SK-N-SH (cell line): ENCODE data around the gene FTSJ1. TPM values are rescaled to one million over a fixed set of nuclear protein-coding genes. Genes with fewer than 3 reads are reported as not detected.

Experiments used
- CTCF ChIA-PET: fragments of 300-600, 350-600 bp; formaldehyde crosslinking; extraction: SDS; loops from one replicate; lab custom pipeline; 2021; lab: Yijun Ruan, JAX
- POLR2A ChIA-PET: fragments of 350-600 bp; sonication (Branson Sonifier 250); formaldehyde crosslinking; extraction: SDS; loops from one replicate; lab custom pipeline; 2020; ENCODE audit warnings: antibody characterized with exemption, inconsistent platforms; lab: Yijun Ruan, JAX
- DNase-seq: peaks from one replicate; pipeline ENCODE4 v3.0.0; 2012
- H2AFZ ChIP-seq: fragments of 200-600 bp; sonication (generic); 2 replicates; pipeline ENCODE4 v1.8.1; 2016; ENCODE audit warnings: antibody characterized with exemption, mild to moderate bottlenecking, low read depth
- H3F3A ChIP-seq: fragments of 200-600 bp; sonication (generic); replicated peaks from 2 replicates; pipeline ENCODE3; 2016; ENCODE audit warnings: antibody characterized with exemption, mild to moderate bottlenecking; ENCODE audit not compliant: insufficient read depth
- H3K27ac ChIP-seq, 2 experiments: fragments of 200-500 bp in 1 of 2; fragments of 200-600 bp in 1 of 2; sonication (Bioruptor generic) in 1 of 2; sonication (generic), shearing (Covaris generic) in 1 of 2; 2 replicates each; pipeline versions ENCODE4 v1.5.1 to v1.6.1; 2014 to 2016; ENCODE audit warnings: low read depth in 2 of 2, inconsistent platforms in 1 of 2, low read length in 1 of 2, mild to moderate bottlenecking in 1 of 2, mixed read lengths in 1 of 2
- H3K27me3 ChIP-seq: fragments of 200-600 bp; sonication (generic), shearing (Covaris generic); 2 replicates; pipeline ENCODE4 v1.6.1; 2016; ENCODE audit warnings: mixed run types; ENCODE audit not compliant: insufficient read depth
- H3K36me3 ChIP-seq, 2 experiments: fragments of 200-500 bp in 1 of 2; fragments of 200-600 bp in 1 of 2; sonication (Bioruptor generic) in 1 of 2; sonication (generic) in 1 of 2; replicated peaks in 1 of 2; 2 replicates each; pipeline versions ENCODE3 to v1.5.1; 2014 to 2016; ENCODE audit warnings: low read length in 1 of 2, mild to moderate bottlenecking in 1 of 2; ENCODE audit not compliant: insufficient read depth in 2 of 2, control insufficient read depth in 1 of 2
- H3K4me1 ChIP-seq, 2 experiments: fragments of 200-500 bp in 1 of 2; fragments of 200-600 bp in 1 of 2; sonication (Bioruptor generic) in 1 of 2; sonication (generic), shearing (Covaris generic) in 1 of 2; 2 replicates each; pipeline versions ENCODE4 v1.5.1 to v1.6.1; 2014 to 2016; ENCODE audit warnings: low read depth in 1 of 2, low read length in 1 of 2, mixed run types in 1 of 2; ENCODE audit not compliant: insufficient read depth in 2 of 2, control insufficient read depth in 1 of 2
- H3K4me2 ChIP-seq: fragments of 200-600 bp; sonication (generic), shearing (Covaris generic); 2 replicates; pipeline ENCODE4 v1.6.1; 2017; ENCODE audit warnings: mixed run types
- H3K4me3 ChIP-seq, 2 experiments: fragments of 200-500 bp in 1 of 2; fragments of 200-600 bp in 1 of 2; sonication (Bioruptor generic) in 1 of 2; sonication (generic), shearing (Covaris generic) in 1 of 2; 2 replicates each; pipeline versions ENCODE4 v1.5.1 to v1.8.1; 2014 to 2016; ENCODE audit warnings: low read depth in 2 of 2, inconsistent platforms in 1 of 2, low read length in 1 of 2, mild to moderate bottlenecking in 1 of 2, mixed read lengths in 1 of 2, moderate library complexity in 1 of 2
- H3K79me2 ChIP-seq: fragments of 200-600 bp; sonication (generic); 2 replicates; pipeline ENCODE4 v1.8.1; 2017; ENCODE audit warnings: mild to moderate bottlenecking; ENCODE audit not compliant: insufficient read depth
- H3K9ac ChIP-seq: fragments of 200-600 bp; sonication (generic); 2 replicates; pipeline ENCODE4 v1.6.1; 2017; ENCODE audit warnings: mixed run types
- H3K9me2 ChIP-seq: fragments of 200-600 bp; sonication (generic); 2 replicates; pipeline ENCODE4 v1.6.1; 2017; ENCODE audit warnings: mixed run types
- H3K9me3 ChIP-seq: fragments of 200-600 bp; sonication (generic); 2 replicates; pipeline ENCODE4 v1.6.1; 2017; ENCODE audit warnings: mixed run types, mild to moderate bottlenecking, moderate library complexity
- H4K20me1 ChIP-seq: fragments of 200-600 bp; sonication (generic); 2 replicates; pipeline ENCODE4 v1.6.1; 2017; ENCODE audit warnings: mild to moderate bottlenecking, mixed run types; ENCODE audit not compliant: insufficient read depth
- CHD2 ChIP-seq: fragments of 150-350 bp; IDR thresholded peaks from 2 replicates; pipeline ENCODE4 v1.6.1; 2018; ENCODE audit warnings: low read length; ENCODE audit not compliant: partially characterized antibody
- CTCF ChIP-seq: fragments of 200-600 bp; sonication (generic); IDR thresholded peaks from 2 replicates; pipeline ENCODE4 v1.6.1; 2017; ENCODE audit warnings: antibody characterized with exemption, mild to moderate bottlenecking, moderate library complexity
- ELF1 ChIP-seq: IDR thresholded peaks from 2 replicates; pipeline ENCODE4 v1.4.0; 2012
- EP300 ChIP-seq, 2 experiments: IDR thresholded peaks; 2 replicates each; pipeline versions ENCODE4 v1.4.0 to v1.6.1; 2012; ENCODE audit warnings: borderline replicate concordance in 1 of 2, low read depth in 1 of 2, low read length in 1 of 2
- FOXJ3 ChIP-seq: sonication (generic); formaldehyde crosslinking; IDR thresholded peaks from 2 replicates; pipeline ENCODE4 v1.5.1; 2020; ENCODE audit warnings: mild to moderate bottlenecking, missing genetic modification reagents
- GABPA ChIP-seq: IDR thresholded peaks from 2 replicates; pipeline ENCODE4 v1.4.0; 2012; ENCODE audit warnings: low read depth, mild to moderate bottlenecking
- JUND ChIP-seq: IDR thresholded peaks from 2 replicates; pipeline ENCODE4 v1.4.0; 2012
- MEF2A ChIP-seq: IDR thresholded peaks from 2 replicates; pipeline ENCODE4 v1.4.0; 2012; ENCODE audit warnings: low read depth, borderline replicate concordance
- NFIC ChIP-seq: IDR thresholded peaks from 2 replicates; pipeline ENCODE4 v1.4.0; 2012; ENCODE audit warnings: borderline replicate concordance
- NRF1 ChIP-seq: IDR thresholded peaks from 2 replicates; pipeline ENCODE4 v1.6.1; 2012; ENCODE audit warnings: low read depth, mild to moderate bottlenecking, low read length
- PBX3 ChIP-seq: IDR thresholded peaks from 2 replicates; pipeline ENCODE4; 2012
- RFX5 ChIP-seq: IDR thresholded peaks from 2 replicates; pipeline ENCODE4 v1.6.1; 2012; ENCODE audit warnings: mild to moderate bottlenecking, improper control_type of control experiment, low read length
- SIN3A ChIP-seq: IDR thresholded peaks from 2 replicates; pipeline ENCODE4 v1.6.1; 2012; ENCODE audit warnings: low read depth, mild to moderate bottlenecking, low read length, moderate library complexity, borderline replicate concordance
- TCF12 ChIP-seq: IDR thresholded peaks from 2 replicates; pipeline ENCODE4 v1.4.0; 2012
- USF1 ChIP-seq: IDR thresholded peaks from 2 replicates; pipeline ENCODE4 v1.4.0; 2012; ENCODE audit warnings: low read depth, borderline replicate concordance
- USF2 ChIP-seq: fragments of 150-350 bp; IDR thresholded peaks from 2 replicates; pipeline ENCODE4 v1.6.1; 2017; ENCODE audit warnings: antibody characterized with exemption, low read length, low read depth, borderline replicate concordance
- YY1 ChIP-seq: IDR thresholded peaks from 2 replicates; pipeline ENCODE4 v1.4.0; 2012; ENCODE audit warnings: low read depth, mild to moderate bottlenecking
- WGBS: methylation state at CpG from one replicate; pipeline ENCODE4 v1.1.6; 2017; ENCODE audit warnings: low lambda C conversion rate; 5-methylcytosine and 5-hydroxymethylcytosine counted together
- polyA plus RNA-seq, 3 experiments: library from polyadenylated mRNA; depleted of rRNA; stranded (reverse); fragments of >200 nt; gene quantifications; 2 replicates each; pipeline ENCODE4 v1.2.3, GENCODE V29; 2012

Gene FTSJ1
- polyA plus RNA-seq, 1 of the 3 experiments (the other 2 are of a cell fraction), result 34.1 TPM

GRCh38 chrX:48509245-48509590 is 33.2 kb downstream of the FTSJ1 start (continued):
- no peak for TF ChIP-seq FOXJ3 (CRISPR knock-in tag)
- no peak for TF ChIP-seq EP300 (IDR thresholded peaks at IDR 0.05; ENCODE audit: borderline replicate concordance in 1 of 2, low read depth in 1 of 2, low read length in 1 of 2)
- no peak for TF ChIP-seq RFX5
- TF ChIP-seq TCF12, result no peak
- TF ChIP-seq USF2, result no peak
- no peak for TF ChIP-seq PBX3
- no peak for TF ChIP-seq GABPA
- TF ChIP-seq, all 33 proteins: peak for 0

- Histone ChIP-seq H3K79me2 (no peaks in the 10 kb centered on the region), H3K9me3 (no peaks in the 10 kb centered on the region), H3K4me1 (peaks cover 0 to 20% of the 10 kb centered on the region in 2 experiments; a peak in 1 of 4 replicates), H3K27ac (no peak overlapping the region), H2AFZ (no peak overlapping the region), H3F3A (no peaks in the 10 kb centered on the region), H3K9ac (peak overlapping the region; percentile 70; the same call in 1 of the 2 replicates), H3K9me2 (no peaks in the 10 kb centered on the region), H3K36me3 (no peaks in the 10 kb centered on the region), H3K4me2 (peak overlapping the region; percentile 82), H3K27me3 (no peaks in the 10 kb centered on the region), H4K20me1 (no peaks in the 10 kb centered on the region), H3K4me3 (peak overlapping the region; percentile 64 to 68)
- ChIA-PET CTCF (interaction anchor here (1.0 kb wide), 1 partner anchor 21 kb away, joined by 3 read pairs; no protein-coding TSS in a partner anchor), POLR2A (no interaction called here)
- peak; percentile 26 for DNase-seq
- WGBS, result 30% methylated on average over 5 of the region's 11 CpGs
- TF ChIP-seq CTCF (no peak), YY1 (no peak), NRF1 (no peak), SIN3A (no peak), NFIC (no peak), CHD2 (no peak), USF1 (no peak), JUND (no peak), ELF1 (no peak), MEF2A (no peak)
Observed at GRCh38 chrX:48509619-48510018, 33.6 kb downstream of the FTSJ1 start.
